ENCODE measurements around the gene LRFN3.
"Not testable (repeated sequence)": the region's sequence is repeated elsewhere in the genome, so short reads cannot be mapped to it uniquely, and the experiment has no call there.

LRFN3 gene

GRCh38 chr19:35935911-35936737 lies at the start of gene LRFN3:
LRFN3 (plus strand) TSS chr19:35936374; CDS start chr19:35939426, 3,052 bp downstream.
- Histone ChIP-seq H3K9ac (ENCODE audit: insufficient read length) (peak within 1 kb of the TSS; percentile 86), H3K27ac (no peak within 1 kb of the TSS), H3K36me3 (ENCODE audit: insufficient read depth, low read length) (no peaks in the 10 kb centered on the region), H3K4me3 (peak within 1 kb of the TSS; percentile 93), H3K9me3 (ENCODE audit: low read depth, low read length) (no peaks in the 10 kb centered on the region)
- no peak for DNase-seq (ENCODE audit: low read depth, low spot score)
- TF ChIP-seq POLR2AphosphoS5 (IDR thresholded peaks at IDR 0.05; ENCODE audit: borderline replicate concordance, low read depth, low read length) (no peak), FOXP2 (optimal IDR thresholded peaks at IDR 0.05; ENCODE audit: control extremely low read depth, extremely low read length, insufficient read depth) (no peak), EZH2 (IDR thresholded peaks at IDR 0.05) (no peak)

GRCh38 chr19:35887197-35887596 lies 49.0 kb upstream of the LRFN3 start:
- Histone ChIP-seq H3K36me3 (ENCODE audit: insufficient read depth, low read length) (peaks cover 6% of the 10 kb centered on the region; the same call in 1 of the 2 replicates), H3K9ac (ENCODE audit: insufficient read length) (no peak overlapping the region), H3K27ac (no peak overlapping the region), H3K4me3 (no peak overlapping the region), H3K9me3 (ENCODE audit: low read depth, low read length) (no peaks in the 10 kb centered on the region)
- DNase-seq (ENCODE audit: low read depth, low spot score): no peak
- TF ChIP-seq FOXP2 (optimal IDR thresholded peaks at IDR 0.05; ENCODE audit: control extremely low read depth, extremely low read length, insufficient read depth) (no peak), POLR2AphosphoS5 (IDR thresholded peaks at IDR 0.05; ENCODE audit: borderline replicate concordance, low read depth, low read length) (no peak), EZH2 (IDR thresholded peaks at IDR 0.05) (no peak)

- no peak for DNase-seq (ENCODE audit: low read depth, low spot score)
- H3K27ac ChIP-seq: no peak overlapping the region
- H3K9ac ChIP-seq (ENCODE audit: insufficient read length): no peak overlapping the region
- H3K9me3 ChIP-seq (ENCODE audit: low read depth, low read length): no peaks in the 10 kb centered on the region
- no peak overlapping the region for H3K4me3 ChIP-seq
- peaks cover 6% of the 10 kb centered on the region; the same call in 1 of the 2 replicates for H3K36me3 ChIP-seq (ENCODE audit: insufficient read depth, low read length)
- TF ChIP-seq EZH2 (IDR thresholded peaks at IDR 0.05) (no peak), FOXP2 (optimal IDR thresholded peaks at IDR 0.05; ENCODE audit: control extremely low read depth, extremely low read length, insufficient read depth) (no peak), POLR2AphosphoS5 (IDR thresholded peaks at IDR 0.05; ENCODE audit: borderline replicate concordance, low read depth, low read length) (no peak)
These were observed 47.8 kb upstream of the LRFN3 start for GRCh38 chr19:35888398-35888797.

GRCh38 chr19:35889370-35890112 lies 46.6 kb upstream of the LRFN3 start:
- H3K27ac ChIP-seq: no peak overlapping the region
- H3K36me3 ChIP-seq (ENCODE audit: insufficient read depth, low read length): peaks cover 6% of the 10 kb centered on the region; the same call in 1 of the 2 replicates

GRCh38 chr19:35890113-35890650 lies 46.0 kb upstream of the LRFN3 start:
- H3K4me3 ChIP-seq: no peak overlapping the region
- H3K9me3 ChIP-seq (ENCODE audit: low read depth, low read length): no peaks in the 10 kb centered on the region
- no peak for TF ChIP-seq EZH2 (IDR thresholded peaks at IDR 0.05)
- no peak for TF ChIP-seq POLR2AphosphoS5 (IDR thresholded peaks at IDR 0.05; ENCODE audit: borderline replicate concordance, low read depth, low read length)
- TF ChIP-seq FOXP2 (optimal IDR thresholded peaks at IDR 0.05; ENCODE audit: control extremely low read depth, extremely low read length, insufficient read depth): no peak
- peaks cover 6% of the 10 kb centered on the region; the same call in 1 of the 2 replicates for H3K36me3 ChIP-seq (ENCODE audit: insufficient read depth, low read length)
- no peak for DNase-seq (ENCODE audit: low read depth, low spot score)
- H3K9ac ChIP-seq (ENCODE audit: insufficient read length): no peak overlapping the region
- H3K27ac ChIP-seq: no peak overlapping the region

More at GRCh38 chr19:35889370-35890112, 46.6 kb upstream of the LRFN3 start:
- Histone ChIP-seq H3K9ac (ENCODE audit: insufficient read length) (no peak overlapping the region), H3K4me3 (no peak overlapping the region), H3K9me3 (ENCODE audit: low read depth, low read length) (no peaks in the 10 kb centered on the region)
- DNase-seq (ENCODE audit: low read depth, low spot score): no peak
- TF ChIP-seq FOXP2 (optimal IDR thresholded peaks at IDR 0.05; ENCODE audit: control extremely low read depth, extremely low read length, insufficient read depth) (no peak), EZH2 (IDR thresholded peaks at IDR 0.05) (no peak), POLR2AphosphoS5 (IDR thresholded peaks at IDR 0.05; ENCODE audit: borderline replicate concordance, low read depth, low read length) (no peak)

GRCh38 chr19:35891819-35892218 lies 44.4 kb upstream of the LRFN3 start:
- not testable (repeated sequence) for H3K9ac ChIP-seq (ENCODE audit: insufficient read length); H3K4me3 ChIP-seq; H3K27ac ChIP-seq; DNase-seq (ENCODE audit: low read depth, low spot score); H3K9me3 ChIP-seq (ENCODE audit: low read depth, low read length)
- peaks cover 12% of the 10 kb centered on the region; the same call in 1 of the 2 replicates for H3K36me3 ChIP-seq (ENCODE audit: insufficient read depth, low read length)

- Histone ChIP-seq H3K9ac (ENCODE audit: insufficient read length) (no peak overlapping the region), H3K27ac (no peak overlapping the region), H3K9me3 (ENCODE audit: low read depth, low read length) (no peaks in the 10 kb centered on the region), H3K36me3 (ENCODE audit: insufficient read depth, low read length) (peaks cover 10% of the 10 kb centered on the region; the same call in 1 of the 2 replicates), H3K4me3 (no peak overlapping the region)
- DNase-seq (ENCODE audit: low read depth, low spot score): no peak
- no peak for TF ChIP-seq POLR2AphosphoS5 (IDR thresholded peaks at IDR 0.05; ENCODE audit: borderline replicate concordance, low read depth, low read length)
- TF ChIP-seq FOXP2 (optimal IDR thresholded peaks at IDR 0.05; ENCODE audit: control extremely low read depth, extremely low read length, insufficient read depth): no peak
- TF ChIP-seq EZH2 (IDR thresholded peaks at IDR 0.05): no peak
These were observed 41.8 kb upstream of the LRFN3 start for GRCh38 chr19:35894342-35894741.

Measured in SK-N-MC (cell line).